ENCODE data around the gene C2orf49.
"Not testable (repeated sequence)": the region's sequence is repeated elsewhere in the genome, so short reads cannot be mapped to it uniquely, and the experiment has no call there.

Gene C2orf49

GRCh38 chr2:105321875-105322646 lies 15.3 kb upstream of the C2orf49 start:
- no peak for DNase-seq (ENCODE audit: low read depth)

DNA sequence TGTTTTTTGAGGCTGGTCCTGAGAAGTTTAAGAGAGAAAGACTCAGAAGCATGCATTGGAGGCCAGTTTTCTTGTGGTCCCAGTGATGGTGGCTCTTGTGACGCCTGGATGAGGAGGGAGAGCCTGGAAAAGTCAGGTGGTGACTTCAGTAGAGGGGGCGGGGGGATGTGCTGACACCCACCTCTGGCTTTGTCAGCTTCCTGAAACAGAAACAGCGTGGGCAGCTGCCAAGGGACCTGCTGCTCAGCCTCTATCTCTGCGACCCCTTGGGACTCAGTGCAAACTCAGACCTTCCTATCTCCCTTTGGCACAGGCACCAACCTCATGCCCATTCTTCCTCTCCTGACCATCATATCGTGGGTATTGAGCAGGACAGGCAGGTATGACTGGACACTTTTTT lies 14.2 kb upstream of the C2orf49 start:
- DNase-seq (ENCODE audit: low read depth), result no peak

DNA sequence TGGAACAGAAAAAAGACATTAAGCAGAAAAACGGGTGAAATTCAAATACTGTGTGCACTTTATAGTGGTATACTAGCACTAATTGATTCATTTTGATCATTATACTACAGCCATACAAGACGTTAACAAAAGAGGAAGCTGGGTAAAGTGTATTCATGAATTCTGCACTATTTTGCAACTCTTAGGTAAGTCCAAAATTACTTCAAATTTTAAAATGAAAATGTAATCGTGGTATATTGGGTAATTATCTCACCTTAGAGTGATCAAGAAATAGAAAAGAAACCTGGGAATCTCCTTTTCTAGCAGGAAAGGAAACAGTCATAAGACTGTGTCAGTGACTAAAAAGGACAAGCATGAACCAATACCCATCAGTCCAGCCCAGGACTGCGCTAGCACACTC lies 13.2 kb upstream of the C2orf49 start:
- no peak for DNase-seq (ENCODE audit: low read depth)

DNA sequence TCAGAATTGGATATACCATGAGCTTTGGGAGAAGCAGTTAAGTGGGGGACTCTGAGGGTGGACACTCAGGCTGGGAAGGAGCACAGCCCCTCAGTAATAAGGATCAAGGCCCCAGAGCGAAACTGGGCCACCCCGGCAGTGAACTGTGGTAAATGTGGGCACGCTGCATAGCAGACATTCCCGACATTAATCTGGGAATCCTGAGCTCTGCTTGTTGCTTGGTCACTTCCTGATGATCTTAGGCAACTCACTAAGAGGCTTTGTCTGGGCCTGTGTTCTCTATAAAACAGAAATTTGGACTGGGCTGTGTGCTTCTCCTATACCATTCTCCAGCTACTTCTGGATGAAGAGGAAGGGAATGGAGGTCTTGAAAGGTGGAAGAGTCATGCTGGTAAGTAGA lies 12.6 kb upstream of the C2orf49 start:
- no peak for DNase-seq (ENCODE audit: low read depth)

- no peak for DNase-seq (ENCODE audit: low read depth)
These were observed 11.9 kb upstream of the C2orf49 start for GRCh38 chr2:105325389-105325963.

DNA sequence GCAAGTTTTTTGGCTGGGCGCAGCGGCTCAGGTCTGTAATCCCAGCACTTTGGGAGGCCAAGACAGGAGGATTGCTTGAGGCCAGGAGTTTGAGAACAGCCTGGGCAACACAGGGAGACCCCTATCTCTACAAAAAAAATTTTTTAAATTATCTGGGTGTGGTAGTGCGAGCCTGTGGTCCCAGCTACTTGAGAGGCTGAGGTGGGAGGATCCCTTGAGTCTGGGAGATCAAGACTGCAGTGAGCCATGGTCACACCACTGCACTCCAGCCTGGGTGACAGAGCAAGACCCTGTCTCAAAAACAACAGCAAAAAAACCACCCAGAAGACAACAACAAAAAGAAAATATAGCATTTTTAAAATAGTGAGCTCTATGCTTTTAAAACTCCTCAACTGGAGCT lies 10.1 kb upstream of the C2orf49 start:
- not testable (repeated sequence) for DNase-seq (ENCODE audit: low read depth)

GRCh38 chr2:105327690-105328089 lies 9.7 kb upstream of the C2orf49 start:
- no peak for DNase-seq (ENCODE audit: low read depth)

DNA sequence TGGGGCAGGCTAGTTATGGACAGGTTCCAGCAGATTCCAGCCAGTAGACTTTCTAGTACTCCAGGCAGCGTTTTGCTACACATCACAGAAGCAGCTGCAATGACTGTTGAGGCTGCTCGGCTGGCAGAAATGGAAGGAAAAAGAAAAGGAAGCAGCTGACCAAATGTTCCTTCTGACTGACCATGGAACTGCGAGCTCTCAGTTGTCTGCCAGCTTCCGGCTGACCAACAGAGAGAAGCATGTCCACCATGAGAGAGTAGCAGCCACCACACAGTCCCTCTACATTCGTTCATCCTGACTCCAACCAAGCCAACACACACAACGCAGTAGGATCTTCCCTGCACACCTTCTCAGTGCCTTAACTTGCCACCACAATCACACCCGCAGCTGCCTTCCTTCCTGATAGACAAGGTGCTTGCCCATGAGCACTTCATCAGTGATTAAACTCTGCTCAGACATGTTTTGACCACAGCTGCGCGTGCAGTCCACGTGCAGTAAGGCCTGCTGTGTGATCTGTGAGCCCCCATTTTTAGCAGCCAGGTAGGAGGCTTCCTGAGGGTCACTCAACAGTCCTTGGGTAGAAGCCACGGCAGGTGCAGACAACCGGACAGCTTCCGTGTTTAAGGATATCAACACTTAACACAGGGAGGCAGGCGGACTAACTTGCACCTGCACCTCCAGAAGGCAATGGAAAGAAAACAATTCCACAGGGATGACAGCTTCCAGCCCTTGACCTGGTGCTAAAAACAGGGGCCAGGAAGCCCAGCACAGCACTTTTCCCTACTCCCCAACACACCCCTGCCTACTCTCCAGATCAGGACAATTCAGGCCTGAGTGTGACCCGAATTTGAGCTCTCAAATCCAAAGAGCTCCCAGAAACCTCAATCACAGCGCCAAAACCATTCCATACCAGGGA lies 8.8 kb upstream of the C2orf49 start:
- DNase-seq (ENCODE audit: low read depth), result no peak

GRCh38 chr2:105329197-105329554 lies 8.2 kb upstream of the C2orf49 start:
- DNase-seq (ENCODE audit: low read depth), result no peak

DNA sequence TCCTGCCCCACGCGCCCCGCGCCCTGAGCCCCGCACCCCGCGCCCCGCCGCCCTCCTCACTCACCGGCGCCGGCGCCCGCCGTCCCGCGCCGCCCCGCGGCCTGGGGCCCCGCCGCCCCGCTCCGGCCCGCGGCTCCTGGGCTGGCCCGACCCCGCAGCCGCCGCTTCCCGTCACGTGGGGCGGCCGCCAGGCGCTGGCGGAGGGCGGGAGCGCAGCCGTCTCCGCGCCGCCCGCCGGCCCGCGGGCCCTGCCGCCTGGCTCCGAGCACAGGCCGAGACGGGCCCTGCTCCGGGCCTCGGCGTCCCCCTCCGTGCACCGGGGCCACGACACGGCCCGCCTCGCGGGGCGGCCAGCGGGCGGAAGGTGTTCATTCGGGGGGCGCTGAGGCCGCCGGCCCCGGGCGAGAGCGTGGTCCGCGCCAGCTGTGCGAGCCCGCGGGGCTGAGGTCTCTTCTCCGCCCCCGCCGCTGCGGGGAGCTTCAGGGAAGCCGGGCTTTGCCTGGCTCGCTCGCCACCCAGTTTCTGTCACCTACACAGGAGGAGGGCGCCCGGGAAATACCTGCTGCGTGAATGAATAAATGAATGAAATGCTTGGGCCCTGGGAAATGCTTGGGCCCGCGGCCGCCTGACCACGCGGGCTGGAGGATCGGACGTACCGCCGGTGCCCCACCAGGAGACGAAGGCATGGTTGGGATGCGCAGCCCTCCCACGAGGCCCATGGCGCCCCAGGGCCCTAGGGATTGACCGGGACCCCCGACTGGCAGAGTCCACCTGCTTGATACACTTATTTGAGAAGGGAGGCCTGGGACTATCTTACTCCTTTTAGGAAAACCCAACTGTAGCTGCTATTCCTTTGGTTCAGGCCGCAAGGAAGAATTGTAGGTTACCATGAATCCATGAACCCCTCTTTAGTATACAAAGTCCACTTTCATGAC lies 7.5 kb upstream of the C2orf49 start, which contains the start of gene TGFBRAP1:
TSS of gene TGFBRAP1 (minus strand) at position 175 of the 935 bp plus-strand sequence. CDS start 21,434 bp downstream, outside the sequence.
- DNase-seq (ENCODE audit: low read depth), result no peak

DNA sequence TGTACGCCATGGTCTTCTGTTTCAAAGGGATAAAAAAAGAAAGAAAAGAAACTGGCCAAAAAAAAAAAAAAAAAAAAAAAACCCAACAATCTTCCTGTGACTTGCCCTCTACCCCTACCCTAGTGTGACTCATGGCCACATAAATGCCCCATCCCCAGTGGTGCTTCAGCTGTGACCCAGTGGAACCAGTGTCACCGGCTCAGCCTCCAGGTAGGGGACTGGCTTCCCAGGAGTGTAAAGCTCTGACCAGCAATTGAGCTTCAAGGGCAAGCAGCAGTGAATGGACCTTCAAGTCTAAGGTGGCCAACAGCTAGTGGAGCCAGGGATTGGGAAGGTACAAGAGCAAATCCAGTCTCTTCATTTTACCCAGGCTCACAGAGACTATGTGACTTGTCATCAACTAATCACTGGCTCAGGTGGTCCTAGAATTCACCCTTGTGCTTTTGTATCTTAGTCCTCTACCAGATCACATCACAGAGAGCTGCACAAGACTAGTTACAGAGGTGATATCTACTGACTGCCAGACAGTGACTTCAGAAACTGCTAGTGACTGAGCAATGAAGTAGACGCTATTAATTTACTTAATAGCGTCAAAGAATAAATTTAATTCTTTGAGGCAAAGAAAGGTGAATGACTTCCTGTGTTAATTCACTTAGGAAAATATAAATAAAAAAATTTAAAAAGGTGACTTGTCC lies 6.5 kb upstream of the C2orf49 start:
- DNase-seq (ENCODE audit: low read depth), result no peak

- no peak for DNase-seq (ENCODE audit: low read depth)
These were observed 3.1 kb upstream of the C2orf49 start for GRCh38 chr2:105334211-105334610.

GRCh38 chr2:105335469-105335868 lies 1.9 kb upstream of the C2orf49 start:
- DNase-seq (ENCODE audit: low read depth), result no peak

DNA sequence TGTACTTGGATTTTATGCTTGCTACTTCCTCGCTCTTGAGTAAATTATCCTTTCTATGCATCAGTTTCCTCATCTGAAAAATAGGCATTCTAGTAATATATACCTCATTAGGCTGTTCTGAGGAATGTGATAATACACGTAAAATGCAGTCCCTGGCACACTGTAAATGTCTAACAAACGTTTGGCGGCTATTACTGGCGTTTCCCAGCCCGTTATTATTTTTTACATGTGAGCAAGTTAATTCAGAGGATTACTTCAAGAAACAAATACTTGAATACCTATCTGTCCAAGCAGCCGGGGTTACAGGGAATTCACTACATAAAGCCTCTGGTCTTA lies 586 bp upstream of the C2orf49 start:
- DNase-seq (ENCODE audit: low read depth), result no peak

DNA sequence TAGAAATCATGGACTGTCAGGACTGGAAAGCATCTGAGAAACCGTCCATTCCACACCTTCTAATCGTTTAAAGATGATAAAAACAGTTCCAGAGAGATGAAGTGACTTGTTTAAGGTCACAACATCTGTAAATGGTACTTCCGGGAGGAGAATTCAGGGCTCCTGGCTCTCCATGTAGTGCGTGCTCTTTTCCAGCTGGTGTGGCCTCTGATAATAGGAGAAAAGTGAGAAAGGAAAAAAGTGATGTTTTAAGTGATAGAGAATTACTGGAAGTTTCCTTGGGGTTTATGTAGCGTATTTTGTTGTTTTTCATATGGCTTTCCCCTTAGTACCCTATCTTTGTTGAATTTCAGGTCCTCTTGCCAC lies 663 bp downstream of the C2orf49 start:
- DNase-seq (ENCODE audit: low read depth), result no peak

- no peak for DNase-seq (ENCODE audit: low read depth)
These were observed 2.1 kb downstream of the C2orf49 start for GRCh38 chr2:105339414-105339813.

GRCh38 chr2:105344704-105345345 lies 7.5 kb downstream of the C2orf49 start:
- DNase-seq (ENCODE audit: low read depth), result no peak

DNA sequence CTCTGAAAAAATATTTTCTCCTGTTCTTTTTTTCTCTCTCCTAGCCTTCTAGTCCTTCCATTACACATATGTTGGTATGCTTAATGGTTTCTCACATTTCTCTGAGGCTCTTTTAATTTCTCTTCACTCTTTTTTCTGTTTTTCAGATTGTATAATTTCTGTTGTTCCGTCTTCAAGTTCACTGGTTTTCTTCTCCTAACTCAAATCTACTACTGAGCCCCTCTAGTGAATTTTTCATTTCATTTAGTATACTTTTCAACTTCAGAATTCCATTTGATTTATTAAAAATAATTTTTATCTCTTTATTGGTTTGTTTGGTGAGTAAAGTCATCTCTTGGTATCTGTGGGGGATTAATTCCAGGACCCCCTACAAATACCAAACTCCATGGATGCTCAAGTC lies 19.8 kb downstream of the C2orf49 start:
- no peak for DNase-seq (ENCODE audit: low read depth)

DNA sequence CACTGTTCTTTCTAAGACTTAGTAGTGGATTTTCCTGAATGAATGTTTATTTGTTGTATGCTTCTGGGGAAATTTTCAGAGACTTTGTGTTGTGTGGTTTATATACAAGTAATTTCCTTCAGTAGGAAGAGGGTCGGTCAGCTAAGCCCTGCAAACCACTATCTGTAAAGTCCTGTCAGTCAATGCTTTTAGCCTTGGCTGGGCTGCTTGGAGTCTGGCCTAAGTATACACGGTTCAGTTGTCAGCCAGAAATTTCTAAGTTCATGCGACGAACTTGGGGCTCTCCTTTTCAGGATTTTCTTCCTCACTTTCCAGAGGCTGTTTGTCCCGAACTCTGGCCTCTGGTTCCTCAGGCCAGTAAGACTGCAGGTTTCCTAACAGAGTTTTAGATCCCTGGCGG lies 21.3 kb downstream of the C2orf49 start:
- no peak for DNase-seq (ENCODE audit: low read depth)

- no peak for DNase-seq (ENCODE audit: low read depth)
These were observed 24.0 kb downstream of the C2orf49 start for GRCh38 chr2:105361102-105361889.

All from stimulated activated CD8-positive, alpha-beta memory T cell treated with anti-CD3 and anti-CD28 coated beads, Interleukin-12 subunit alpha, Interleukin-12 subunit beta, amount 100 ng/mL, for 1 hour (primary cell).